GM12874 (cell line): ENCODE data around the gene MYL12A.

Source experiments
- TF ChIP-seq, protein P1 (sequence below): IDR thresholded peaks from 2 replicates; pipeline ENCODE4 v1.5.1; 2011; ENCODE audit warnings: low read depth, mild to moderate bottlenecking, control low read depth, low read length, moderate library complexity; ENCODE audit not compliant: insufficient read depth

Gene MYL12A

DNA sequence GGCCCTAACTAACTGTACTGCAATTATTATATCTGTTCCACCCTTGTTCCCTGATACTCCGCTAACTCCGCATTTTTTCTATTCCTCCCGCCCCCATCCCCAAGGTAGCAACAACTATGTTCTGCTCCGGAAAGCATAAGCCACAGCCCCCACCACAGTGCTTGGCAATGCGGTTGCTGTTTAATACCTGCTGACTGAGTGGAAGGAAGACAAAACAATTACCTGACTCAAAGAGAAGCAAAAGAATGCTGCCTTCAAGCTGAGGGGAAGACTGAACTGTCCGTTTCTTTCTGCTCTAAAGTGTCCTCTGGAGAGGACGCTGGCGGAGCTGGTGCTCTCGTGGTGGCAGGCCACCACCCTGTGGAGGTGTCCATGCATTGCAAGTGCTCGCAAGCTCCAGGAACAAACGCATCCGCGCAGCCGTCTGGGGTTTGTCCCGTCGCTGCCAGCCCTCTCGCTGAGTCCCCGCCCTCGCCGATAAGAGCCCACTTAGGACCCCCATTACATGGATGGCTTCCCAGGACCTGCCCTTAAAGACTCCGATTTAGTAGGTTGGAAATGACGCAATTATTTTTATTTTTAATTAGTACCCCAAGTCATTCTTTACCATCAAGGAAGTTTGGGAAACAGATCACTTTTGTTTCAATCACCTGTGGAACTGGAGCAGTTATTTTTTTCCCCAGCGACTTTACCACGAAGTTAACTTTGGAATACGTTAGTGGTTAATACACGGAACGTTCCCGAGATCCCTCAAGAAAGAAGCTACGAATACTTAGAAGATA, 1.6 kb upstream of the MYL12A start:
- TF ChIP-seq, protein P1, sequence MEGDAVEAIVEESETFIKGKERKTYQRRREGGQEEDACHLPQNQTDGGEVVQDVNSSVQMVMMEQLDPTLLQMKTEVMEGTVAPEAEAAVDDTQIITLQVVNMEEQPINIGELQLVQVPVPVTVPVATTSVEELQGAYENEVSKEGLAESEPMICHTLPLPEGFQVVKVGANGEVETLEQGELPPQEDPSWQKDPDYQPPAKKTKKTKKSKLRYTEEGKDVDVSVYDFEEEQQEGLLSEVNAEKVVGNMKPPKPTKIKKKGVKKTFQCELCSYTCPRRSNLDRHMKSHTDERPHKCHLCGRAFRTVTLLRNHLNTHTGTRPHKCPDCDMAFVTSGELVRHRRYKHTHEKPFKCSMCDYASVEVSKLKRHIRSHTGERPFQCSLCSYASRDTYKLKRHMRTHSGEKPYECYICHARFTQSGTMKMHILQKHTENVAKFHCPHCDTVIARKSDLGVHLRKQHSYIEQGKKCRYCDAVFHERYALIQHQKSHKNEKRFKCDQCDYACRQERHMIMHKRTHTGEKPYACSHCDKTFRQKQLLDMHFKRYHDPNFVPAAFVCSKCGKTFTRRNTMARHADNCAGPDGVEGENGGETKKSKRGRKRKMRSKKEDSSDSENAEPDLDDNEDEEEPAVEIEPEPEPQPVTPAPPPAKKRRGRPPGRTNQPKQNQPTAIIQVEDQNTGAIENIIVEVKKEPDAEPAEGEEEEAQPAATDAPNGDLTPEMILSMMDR: peak; percentile 95

DNA sequence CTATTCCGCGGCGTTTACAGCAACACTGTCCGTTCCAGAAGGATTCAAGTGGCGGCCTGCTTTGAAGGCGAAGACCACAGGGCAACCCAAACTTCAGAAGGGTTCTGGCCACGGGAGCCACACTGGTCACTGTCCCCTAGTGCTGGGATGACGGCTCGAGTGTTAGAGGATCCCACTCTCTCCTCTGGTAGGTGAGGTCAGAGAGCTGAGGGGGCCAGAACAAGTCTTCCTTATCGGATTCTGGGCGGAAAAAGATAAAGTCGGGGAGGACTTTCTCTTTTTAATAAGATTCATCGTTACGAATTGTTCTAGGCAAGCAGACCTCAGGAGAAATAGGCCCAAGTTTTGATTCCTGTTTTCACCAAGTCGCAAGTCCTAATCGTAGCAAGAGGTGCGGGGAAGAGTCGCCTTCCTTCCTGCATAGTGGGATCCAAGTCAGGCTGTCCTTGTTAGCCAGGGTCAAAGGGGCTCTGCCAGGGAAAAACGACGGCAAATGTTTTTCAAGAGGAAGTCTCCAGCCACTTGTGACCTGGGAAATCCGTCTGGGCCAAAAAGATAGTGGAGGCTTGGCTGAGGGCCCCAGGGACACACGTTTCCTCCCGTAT, 864 bp upstream of the MYL12A start:
- TF ChIP-seq, protein P1: no peak

DNA sequence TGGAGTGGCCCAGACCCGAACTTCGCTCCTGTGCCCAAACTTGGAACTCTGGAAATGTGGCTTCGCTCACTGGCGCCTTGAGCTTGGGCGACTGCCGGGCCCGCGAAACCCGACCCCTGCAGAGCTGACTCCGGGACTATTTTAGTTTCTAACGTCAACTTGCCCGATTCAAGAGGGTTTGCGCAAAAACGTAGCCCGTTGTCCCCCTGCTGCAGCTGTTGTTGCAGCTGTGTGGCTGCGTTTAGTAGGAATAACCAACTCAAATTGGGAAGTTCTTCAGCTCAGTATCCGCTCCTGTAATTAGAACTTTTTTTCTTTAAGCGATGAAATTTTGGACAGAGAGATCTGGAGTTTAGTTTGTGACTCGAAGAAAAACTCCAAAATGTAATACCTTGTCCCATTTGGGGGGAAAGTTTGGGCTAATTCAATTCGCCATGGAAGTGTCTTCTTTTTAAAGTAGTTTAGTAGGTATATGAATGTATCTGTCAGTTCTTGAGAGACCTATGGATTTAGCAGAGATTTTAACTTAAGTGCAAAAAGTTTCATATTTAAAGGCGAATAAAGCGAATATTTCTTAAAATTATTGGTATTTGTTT, 559 bp downstream of the MYL12A start:
- TF ChIP-seq, protein P1: no peak

DNA sequence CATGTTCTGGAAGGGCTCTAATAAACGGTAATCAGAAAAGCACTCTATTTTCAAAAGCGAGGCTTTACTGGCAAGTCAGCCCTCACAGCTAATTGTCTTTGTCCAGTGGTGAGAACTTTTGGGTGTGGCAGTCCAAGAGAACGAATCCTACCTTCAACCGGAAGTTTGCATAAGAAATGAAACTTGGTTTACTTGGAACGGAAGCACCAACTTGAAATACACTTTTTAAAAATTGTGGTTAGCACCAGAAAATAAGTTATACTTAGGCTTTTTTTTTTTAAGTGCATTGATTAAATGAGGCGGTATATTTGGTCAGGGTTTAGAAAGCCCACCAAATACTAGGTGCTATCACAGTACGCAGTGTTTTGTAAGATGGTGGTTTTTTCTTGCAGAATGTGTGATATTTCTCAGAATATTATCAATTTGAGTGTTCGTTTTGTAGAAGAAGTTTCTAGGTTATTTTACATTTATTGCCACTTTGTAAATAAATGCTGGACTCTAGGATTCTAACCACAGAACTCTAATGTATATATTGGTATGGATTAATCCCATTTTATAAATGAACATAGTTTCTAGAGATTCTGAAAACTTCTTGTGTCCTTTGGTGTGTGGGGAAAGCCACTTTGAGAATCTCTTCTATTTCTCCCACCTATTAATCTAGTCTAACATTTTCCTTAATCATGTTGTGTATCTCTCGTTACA, 1.2 kb downstream of the MYL12A start:
- TF ChIP-seq, protein P1: no peak

DNA sequence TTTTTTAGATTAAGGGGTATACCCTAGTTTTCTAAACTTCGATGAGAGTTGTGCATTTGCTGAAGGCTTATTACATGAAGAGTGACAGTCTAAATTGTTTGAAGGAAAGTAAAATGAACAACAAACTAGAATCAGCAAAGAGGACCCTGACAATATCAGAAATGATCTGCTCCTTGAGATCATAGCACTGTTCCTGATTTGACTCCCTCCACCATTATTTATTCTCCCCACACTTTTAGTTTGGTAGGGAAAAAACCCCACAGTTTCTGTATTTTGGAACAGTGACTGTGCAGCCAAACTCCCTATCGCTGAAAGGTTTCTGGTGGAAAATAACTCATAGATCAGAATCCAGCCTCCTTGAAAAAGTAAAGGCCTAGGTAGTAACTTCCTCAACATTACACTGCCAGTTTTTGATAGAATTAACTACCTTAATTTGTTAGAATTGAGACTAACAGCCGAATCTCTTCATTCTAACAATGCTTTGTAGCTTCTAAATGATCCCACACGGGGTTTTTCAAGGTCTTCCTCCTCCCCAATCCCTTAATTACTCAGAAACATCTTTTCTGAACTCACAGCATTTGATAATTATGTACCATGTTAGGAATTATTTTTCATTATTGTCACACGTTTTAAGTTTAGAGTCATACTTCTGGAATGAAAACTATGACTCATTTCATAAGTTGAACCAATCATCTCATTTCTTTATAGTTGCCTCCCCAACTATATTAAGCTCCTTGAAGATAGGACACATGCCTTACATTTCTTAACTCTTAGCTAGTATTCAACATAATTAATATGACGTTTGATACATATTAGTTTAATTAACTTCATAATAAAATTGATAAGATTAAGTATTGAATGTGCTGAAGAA, 2.9 kb downstream of the MYL12A start:
- TF ChIP-seq, protein P1: no peak

DNA sequence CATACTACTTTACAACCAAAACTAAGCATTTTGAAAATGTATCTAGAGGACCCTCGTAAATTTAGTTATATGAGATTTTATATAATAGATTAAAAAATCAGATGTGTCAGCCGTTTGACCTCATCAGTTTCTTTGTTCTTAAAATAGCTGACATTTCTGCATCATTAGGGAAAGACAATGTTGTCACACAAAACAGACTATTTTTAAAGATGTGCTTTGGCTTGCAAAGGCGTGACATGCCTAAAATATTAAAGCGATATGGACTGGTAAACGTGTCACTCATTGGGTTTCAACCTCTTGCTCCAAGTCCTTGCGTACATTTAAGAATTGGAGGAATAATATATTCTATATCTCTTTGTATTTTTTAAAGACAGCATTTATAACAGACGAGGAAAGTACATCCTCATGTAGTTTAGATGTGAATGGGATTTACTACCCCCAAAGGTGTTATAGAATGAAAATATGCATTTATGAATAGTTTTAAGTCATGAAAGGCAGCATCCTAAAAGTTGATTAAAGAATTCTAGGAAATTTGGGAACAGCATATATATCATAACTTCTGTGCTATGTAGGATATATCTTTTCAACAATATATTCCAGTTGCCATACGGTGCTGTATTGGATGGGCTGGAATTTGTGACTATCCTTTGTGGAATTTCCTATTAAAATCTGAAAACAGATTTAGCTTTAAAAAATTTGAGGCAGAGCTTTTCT, 3.8 kb downstream of the MYL12A start:
- TF ChIP-seq, protein P1: no peak
